EL (cell line): ENCODE measurements around the gene ACSL3.
A peak's percentile ranks its signal among the peaks of the same experiment; 100 is the strongest.
"Not testable (repeated sequence)": the region's sequence is repeated elsewhere in the genome, so short reads cannot be mapped to it uniquely, and the experiment has no call there.

Source experiments
- DNase-seq: peaks from one replicate; pipeline ENCODE4 v3.0.0-alpha.2; 2016

Gene ACSL3

GRCh38 chr2:222854773-222855700 is 5.8 kb upstream of the ACSL3 start:
- no peak for DNase-seq

- DNase-seq: peak; percentile 62
Measured at GRCh38 chr2:222859786-222860612, 837 bp upstream of the ACSL3 start.

GRCh38 chr2:222861411-222862105 is 722 bp downstream of the ACSL3 start:
- peak; percentile 25 for DNase-seq

GRCh38 chr2:222862106-222862908 is 1.5 kb downstream of the ACSL3 start:
- DNase-seq: peak; percentile 47

- DNase-seq: no peak
Measured at GRCh38 chr2:222862909-222863544, 2.2 kb downstream of the ACSL3 start.

GRCh38 chr2:222864296-222864695 is 3.5 kb downstream of the ACSL3 start:
- peak; percentile 90 for DNase-seq

GRCh38 chr2:222865301-222865700 is 4.5 kb downstream of the ACSL3 start:
- DNase-seq: no peak

GRCh38 chr2:222866358-222866960 is 5.6 kb downstream of the ACSL3 start:
- no peak for DNase-seq

- DNase-seq: not testable (repeated sequence)
Measured at GRCh38 chr2:222868560-222869251, 7.9 kb downstream of the ACSL3 start.

- no peak for DNase-seq
Measured at GRCh38 chr2:222869252-222869560, 8.4 kb downstream of the ACSL3 start.

GRCh38 chr2:222871291-222871690 is 10.5 kb downstream of the ACSL3 start:
- no peak for DNase-seq

GRCh38 chr2:222872551-222872950 is 11.7 kb downstream of the ACSL3 start:
- no peak for DNase-seq

GRCh38 chr2:222875482-222875881 is 14.6 kb downstream of the ACSL3 start:
- DNase-seq: no peak

GRCh38 chr2:222876947-222877346 is 16.1 kb downstream of the ACSL3 start:
- DNase-seq: no peak

GRCh38 chr2:222877556-222878300 is 16.9 kb downstream of the ACSL3 start:
- DNase-seq: peak; percentile 46

GRCh38 chr2:222878301-222878876 is 17.6 kb downstream of the ACSL3 start:
- no peak for DNase-seq

GRCh38 chr2:222878877-222879603 is 18.2 kb downstream of the ACSL3 start:
- DNase-seq: peak; percentile 84

GRCh38 chr2:222879604-222879933 is 18.7 kb downstream of the ACSL3 start:
- no peak for DNase-seq

GRCh38 chr2:222882484-222882928 is 21.7 kb downstream of the ACSL3 start:
- DNase-seq: no peak
